HG02759 (cell line): ENCODE measurements around the gene PRR18.
"Not testable (repeated sequence)": the region's sequence is repeated elsewhere in the genome, so short reads cannot be mapped to it uniquely, and the experiment has no call there.

Source experiments
- ATAC-seq: cut with Tn5 transposase; IDR thresholded peaks from one replicate; pipeline ENCODE4 v1.9.1; 2021; ENCODE audit warnings: mild to moderate bottlenecking, moderate library complexity; ENCODE audit not compliant: unreplicated experiment

Gene PRR18, protein sequence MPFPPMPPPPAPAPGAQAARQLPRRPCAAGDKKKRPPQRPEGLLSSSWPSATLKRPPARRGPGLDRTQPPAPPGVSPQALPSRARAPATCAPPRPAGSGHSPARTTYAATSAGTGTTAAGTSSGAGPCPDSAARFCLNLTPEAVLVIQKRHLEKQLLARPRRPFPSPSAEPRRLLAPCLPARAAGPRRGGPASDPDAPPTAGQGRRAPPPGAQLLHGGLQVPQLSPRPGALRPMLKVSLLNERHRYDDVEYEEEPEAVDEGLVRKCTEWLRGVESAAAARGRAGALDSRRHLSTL

GRCh38 chr6:166308033-166308768 lies at the start of gene PRR18:
PRR18 (minus strand) TSS chr6:166308392; CDS start chr6:166308142, 250 bp downstream.
- peak; percentile 68 for ATAC-seq

DNA sequence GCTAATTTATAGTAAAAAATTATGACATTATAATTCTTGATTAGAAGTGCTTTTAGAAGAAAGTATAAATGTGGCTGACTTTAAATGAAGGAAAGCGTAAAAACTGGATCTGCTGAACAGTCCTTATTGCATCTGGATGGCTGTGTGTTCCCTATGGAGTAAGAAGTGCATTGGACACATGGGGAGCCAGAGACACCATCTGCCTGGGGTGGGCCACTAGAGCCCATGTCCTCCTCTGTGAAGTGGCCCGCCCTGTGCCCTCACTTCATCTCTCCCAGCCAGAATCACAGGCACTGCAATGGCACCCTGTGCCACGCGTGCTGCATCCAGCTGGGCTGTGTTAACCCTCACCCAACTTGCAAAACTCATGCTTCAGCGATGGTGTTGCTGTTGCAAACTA lies 47.4 kb upstream of the PRR18 start:
- no peak for ATAC-seq

DNA sequence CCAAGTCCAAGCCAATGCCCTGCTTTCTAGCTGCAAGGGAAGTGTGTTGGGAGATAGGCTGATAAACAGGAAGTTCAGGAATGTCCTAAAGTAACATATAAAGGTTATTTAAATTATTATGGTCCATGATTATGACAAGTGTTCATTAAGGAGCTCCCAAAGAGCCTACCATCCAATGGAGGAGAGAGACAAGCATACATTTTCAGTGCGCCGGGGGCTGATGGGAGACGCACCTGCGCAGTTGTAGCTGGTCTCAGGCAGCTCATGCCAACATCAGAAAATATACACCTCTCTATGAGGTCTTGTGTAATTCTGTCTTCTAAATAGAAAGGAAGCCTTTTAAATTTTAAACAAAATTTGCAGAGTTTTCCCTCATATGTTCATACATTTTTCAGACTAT lies 46.8 kb upstream of the PRR18 start:
- ATAC-seq: no peak

DNA sequence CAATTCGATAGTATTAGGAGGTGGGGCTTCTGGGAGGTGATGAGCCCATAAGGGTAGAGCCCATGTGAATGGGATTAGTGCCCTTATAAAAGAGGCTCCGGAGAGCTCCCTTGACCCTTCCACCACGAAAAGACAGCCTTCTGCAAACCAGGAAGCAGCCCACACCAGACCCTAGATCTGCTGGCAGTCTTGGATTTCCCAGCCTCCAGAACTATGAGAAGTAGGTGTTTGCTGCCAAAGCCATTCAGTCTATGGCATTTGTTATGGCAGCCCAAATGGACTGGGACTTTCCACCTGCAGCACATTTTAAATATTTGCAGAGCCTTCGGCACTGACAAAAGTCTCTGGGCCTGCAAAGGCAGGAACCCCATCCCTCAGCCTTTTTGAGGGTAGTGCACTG lies 46.0 kb upstream of the PRR18 start:
- no peak for ATAC-seq

DNA sequence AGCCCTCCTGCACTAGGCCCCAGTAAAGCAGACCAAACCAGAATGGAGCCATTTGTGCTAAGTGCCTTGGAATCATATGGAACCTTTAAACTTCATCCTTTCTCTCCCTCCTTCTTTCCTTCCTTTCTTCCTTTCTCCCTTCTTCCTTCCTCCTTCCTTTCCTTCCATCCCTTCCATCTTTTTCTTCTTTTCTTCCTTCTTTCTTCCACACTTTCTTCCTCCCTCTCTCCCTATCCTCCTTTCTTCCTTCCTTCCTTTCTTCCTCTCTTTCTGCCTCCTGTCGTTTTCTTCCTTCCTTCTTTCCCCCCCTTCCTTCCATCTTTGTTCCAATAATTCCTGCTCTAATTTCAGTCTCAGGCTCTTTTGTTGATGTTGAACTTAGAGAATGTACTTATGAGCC lies 45.3 kb upstream of the PRR18 start:
- no peak for ATAC-seq

- ATAC-seq: no peak
Observed at GRCh38 chr6:166352923-166353322, 44.7 kb upstream of the PRR18 start.

- ATAC-seq: peak; percentile 95
Observed at GRCh38 chr6:166351715-166352285, 43.6 kb upstream of the PRR18 start.

DNA sequence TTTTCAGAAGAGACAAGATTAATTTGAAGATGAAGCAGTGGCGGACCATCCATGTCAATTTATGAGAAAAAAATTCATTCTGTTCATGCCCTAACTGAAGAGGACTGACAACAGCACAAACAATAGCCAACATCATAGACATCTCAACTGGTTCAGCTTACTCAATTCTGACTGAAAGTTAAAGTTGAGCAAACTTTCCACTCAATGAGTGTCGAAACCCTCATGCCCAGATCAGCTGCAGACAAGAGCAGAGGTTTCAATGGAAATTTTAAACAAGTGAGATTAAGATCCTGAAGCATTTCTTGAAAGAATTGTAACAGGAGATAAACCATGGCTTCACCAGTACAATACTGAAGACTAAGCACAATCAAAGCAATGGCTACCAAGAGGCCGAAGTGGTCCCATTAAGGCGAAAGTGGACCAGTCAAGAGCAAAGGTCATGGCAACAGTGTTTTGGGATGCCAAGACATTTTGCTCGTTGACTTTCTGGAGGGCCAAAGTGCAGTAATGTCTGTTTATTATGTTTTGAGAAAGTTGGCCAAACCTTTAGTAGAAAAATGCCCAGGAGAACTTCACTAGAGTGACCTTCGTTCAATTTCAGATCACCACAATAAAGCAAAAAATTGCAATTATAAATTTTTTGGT lies 40.2 kb upstream of the PRR18 start:
- ATAC-seq: no peak

GRCh38 chr6:166346965-166347364 lies 38.8 kb upstream of the PRR18 start:
- no peak for ATAC-seq

GRCh38 chr6:166346449-166346848 lies 38.3 kb upstream of the PRR18 start:
- no peak for ATAC-seq

DNA sequence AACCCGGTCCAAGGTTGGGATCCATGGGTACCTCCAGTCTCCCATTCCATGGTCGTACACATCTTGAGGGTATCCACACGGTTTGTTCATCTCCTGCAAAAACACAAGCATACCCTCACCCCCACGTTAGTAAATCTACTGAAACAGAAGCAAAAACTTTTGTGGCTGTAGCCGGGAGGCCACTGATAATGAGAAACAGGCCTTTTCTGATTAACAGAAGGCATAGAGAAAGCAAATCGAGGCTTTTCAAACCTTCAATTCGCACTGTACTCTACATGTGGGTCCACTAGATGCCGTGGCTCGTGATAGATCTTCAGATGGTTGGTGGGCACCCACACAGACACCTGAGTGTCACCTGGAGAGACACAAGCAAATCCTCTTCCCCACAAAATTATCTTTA lies 37.5 kb upstream of the PRR18 start:
- ATAC-seq: not testable (repeated sequence)

GRCh38 chr6:166344921-166345320 lies 36.7 kb upstream of the PRR18 start:
- not testable (repeated sequence) for ATAC-seq

GRCh38 chr6:166344240-166344639 lies 36.0 kb upstream of the PRR18 start:
- no peak for ATAC-seq

- peak; percentile 15 for ATAC-seq
Observed at GRCh38 chr6:166343150-166343487, 34.9 kb upstream of the PRR18 start.

DNA sequence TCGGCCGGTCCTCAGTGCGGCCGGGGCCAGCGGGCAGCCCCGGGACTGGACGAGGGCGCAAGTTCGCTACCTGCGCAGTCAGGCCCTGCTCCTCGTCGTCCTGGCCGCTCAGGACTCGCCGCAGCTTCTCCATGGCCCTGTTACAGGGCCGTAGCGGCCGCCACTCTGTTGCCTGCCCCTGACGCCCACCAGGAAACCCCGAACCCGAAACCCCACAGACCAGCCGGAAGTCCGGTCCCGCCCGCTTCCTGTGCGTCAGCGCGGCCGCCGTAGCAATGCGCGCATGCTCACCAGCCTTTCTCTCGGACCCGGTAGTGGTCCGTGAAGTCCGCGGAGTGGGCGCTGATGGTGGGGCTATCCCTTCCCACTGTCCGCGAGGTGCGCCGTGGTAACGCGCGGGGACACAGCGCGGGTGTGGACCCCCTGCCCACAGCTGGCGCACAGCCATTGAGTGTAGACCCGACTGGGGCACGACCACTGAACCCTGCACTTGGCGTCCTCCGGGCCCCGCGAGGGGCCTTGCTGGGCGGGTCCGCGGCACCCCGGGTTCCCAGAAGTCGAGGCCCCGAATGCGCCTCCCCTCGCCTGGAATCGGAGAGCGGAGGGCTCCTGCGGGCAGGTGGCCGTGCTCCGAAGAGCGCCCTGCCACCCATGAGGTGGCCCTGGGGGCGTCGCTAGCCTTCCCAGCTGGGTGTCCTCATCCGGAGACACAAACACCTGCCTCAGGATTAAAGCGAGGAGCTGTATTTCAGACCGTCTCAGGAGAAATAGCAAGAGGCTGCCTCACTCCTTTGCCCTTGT lies 34.4 kb upstream of the PRR18 start, which contains the start of gene SFT2D1:
Gene SFT2D1, minus strand, starts transcription at position 197 of the 801 bp plus-strand sequence. Its CDS starts 64 bp downstream, at position 133.
- peak; percentile 94 for ATAC-seq

DNA sequence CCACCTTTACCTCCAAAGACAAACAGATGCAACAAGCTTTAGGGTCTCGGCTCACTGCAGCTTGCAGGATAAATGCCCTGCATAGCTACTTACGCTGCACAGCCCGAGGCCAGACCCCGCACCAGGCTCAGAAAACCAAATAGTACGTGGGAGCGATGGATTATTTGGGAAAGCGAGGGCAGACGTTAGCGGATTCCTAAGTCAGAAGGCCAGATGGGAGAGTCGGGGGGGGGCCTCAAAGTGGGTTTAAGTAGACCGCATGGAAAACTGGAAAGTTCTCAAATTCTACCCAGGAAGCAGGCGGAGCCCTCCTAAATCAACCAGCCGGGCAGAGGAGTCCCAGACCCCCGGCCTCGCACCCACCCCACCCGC lies 33.8 kb upstream of the PRR18 start:
- no peak for ATAC-seq

GRCh38 chr6:166341464-166341863 lies 33.3 kb upstream of the PRR18 start:
- no peak for ATAC-seq

GRCh38 chr6:166338854-166339253 lies 30.7 kb upstream of the PRR18 start:
- ATAC-seq: no peak

DNA sequence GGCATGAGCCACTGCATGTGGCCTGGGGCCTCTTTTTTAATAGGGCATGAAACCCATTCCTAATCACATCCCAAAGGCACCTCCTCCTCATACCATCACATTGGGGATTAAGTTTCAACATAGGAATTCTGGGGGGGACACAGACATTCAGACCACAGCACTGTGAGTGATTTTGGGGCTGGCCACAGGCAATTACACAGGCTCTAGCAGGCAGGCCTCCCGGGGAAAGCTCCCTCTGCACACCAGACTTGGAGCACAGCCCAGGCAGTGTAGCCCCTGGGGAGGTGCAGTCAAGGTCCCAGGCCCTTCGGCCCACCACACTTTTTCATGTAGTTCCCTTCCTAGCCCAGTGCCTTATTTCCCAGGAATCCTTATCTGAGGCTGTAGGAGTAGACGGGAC lies 28.7 kb upstream of the PRR18 start:
- no peak for ATAC-seq

GRCh38 chr6:166335378-166336302 lies 27.4 kb upstream of the PRR18 start:
- ATAC-seq: peak; percentile 65
